NCI-H2196 (cell line): ENCODE results near the gene ZACN.
A peak's percentile ranks its signal among the peaks of the same experiment; 100 is the strongest.

Source experiments
- DNase-seq: peaks from one replicate; lab custom pipeline; 2025; ENCODE audit not compliant: unreplicated experiment; lab: John Stamatoyannopoulos, UW

The ZACN gene

DNA sequence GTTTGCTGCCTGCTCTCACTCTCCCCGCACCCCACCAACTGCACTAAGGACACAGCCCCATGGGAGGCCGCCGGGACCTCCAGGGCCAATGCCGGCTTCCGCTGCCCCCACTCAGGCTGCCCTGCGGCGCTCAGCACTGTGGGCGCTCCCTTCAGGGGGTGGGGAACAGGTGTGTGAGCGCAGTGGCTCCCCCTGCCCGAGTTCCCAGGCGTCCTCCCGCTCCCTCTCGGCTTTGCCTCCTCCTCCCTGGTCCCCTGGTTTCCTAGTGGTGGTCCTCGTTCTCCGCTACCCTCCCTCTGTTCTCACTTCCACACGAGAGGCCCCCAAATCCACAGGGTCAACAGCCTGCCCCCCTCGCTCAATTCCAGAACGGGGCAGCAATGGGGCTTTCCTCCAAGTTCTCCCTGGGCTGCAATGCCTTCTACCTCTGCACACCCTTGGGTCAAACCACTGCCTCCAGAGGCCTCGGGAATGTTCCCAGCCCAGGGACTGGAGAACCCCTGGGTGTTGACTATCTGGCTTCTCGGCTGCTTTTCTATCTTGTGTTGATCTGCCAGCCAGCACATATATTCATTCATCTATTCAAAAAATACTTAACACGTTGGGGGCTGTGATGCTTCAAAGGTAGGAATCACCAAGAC, 52.2 kb downstream of the ZACN start:
- DNase-seq: no peak

DNA sequence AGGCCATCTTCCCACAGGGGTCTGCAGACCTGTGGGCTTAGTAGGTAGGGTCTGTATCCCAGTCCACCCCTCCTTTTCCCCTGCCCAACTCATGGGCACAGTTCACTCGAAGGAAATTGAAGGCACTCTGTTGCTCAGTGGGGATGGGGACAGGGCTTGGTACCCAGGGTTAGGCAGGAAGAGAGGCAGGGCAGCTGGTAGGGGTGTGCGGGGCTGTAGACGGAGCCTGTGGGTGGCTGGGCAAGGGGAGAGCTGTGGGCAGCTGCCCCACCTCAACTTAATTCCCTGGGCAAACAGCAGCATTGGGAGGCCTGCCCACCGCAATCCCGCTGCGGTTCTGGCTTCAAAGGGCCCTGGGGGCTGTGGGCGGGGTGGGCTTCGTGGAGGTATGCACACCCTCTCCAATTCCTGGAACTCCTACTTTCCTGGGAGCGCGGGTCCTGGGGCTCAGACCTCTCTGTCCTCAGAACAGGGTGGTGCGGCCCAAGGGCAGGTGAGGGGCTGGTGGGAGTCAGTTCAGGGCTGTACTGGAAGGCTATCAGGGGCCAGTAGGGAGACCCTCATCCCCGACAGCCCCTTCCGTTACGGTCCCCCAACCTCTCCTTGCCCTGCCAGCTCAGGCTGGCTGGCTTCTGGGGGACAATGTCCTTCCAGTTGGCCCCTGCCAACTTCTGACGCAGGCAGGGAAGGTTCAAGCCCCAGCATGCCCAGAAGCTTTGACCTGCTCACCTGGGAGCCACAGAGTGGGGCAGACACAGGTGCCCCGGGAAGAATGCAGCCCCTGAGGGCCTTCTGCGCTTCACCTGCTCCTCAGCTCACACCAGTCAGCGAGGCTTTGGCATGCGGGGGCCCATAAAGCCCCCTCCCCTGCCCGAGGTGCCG, 53.0 kb downstream of the ZACN start:
- peak; percentile 95 for DNase-seq
